GM19452 (cell line): Measurements from ENCODE around the gene TNFSF11.

ENCODE experiments used
- ATAC-seq: cut with Tn5 transposase; IDR thresholded peaks from one replicate; pipeline ENCODE4 v1.9.1; 2021; ENCODE audit not compliant: unreplicated experiment

The TNFSF11 gene

GRCh38 chr13:42607546-42607945, 33.6 kb downstream of the TNFSF11 start:
- ATAC-seq, result no peak

DNA sequence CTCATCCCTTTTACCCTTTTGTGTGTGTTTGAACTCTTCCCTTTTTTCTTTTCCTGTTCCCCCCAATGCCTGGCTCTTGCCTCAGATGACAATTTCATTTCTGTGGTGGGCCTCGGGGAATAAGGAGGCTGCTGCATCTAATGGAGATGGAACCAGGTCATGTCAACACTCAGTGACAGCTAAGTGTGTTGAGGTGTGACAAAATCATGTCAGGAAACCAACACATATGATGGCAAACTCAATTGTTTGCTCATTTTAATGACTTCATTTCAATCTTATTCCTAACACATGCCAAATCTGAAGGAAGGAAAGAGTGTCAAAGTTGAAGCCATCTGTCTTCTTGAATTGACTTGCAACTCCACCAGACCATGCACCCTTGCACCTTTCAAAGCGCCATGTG, 36.7 kb downstream of the TNFSF11 start:
- ATAC-seq, result no peak

GRCh38 chr13:42611086-42611779, 37.3 kb downstream of the TNFSF11 start:
- ATAC-seq, result no peak

GRCh38 chr13:42612021-42612765, 38.2 kb downstream of the TNFSF11 start:
- ATAC-seq, result no peak

DNA sequence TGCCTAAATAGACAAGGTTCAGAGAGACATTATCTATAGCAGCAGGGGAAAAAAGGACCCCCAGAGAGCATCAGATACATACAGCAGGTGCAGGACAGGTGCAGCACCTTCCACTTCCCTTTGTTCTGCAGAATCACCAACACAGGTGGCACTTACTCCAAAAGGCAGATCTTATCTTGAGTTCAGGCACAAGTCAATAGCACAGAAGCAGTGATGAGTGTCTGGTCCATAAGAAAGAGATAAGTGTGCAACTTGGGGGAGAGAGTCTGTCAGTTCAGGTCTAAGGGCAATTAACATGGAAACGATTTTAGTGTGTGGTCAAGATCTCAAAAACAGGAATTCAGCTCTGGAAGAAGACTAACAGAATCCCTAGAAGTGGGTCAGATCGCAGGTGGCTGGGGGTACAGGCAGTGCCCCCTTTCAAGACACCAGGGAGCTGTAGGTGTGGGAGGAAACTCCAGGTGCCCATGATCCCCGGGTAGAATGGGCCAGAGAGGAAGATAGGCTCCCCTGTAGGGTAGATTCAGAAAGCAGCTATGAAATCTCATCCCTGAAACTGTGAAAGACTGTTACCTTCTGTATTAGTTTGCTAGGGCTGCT, 40.6 kb downstream of the TNFSF11 start:
- no peak for ATAC-seq

DNA sequence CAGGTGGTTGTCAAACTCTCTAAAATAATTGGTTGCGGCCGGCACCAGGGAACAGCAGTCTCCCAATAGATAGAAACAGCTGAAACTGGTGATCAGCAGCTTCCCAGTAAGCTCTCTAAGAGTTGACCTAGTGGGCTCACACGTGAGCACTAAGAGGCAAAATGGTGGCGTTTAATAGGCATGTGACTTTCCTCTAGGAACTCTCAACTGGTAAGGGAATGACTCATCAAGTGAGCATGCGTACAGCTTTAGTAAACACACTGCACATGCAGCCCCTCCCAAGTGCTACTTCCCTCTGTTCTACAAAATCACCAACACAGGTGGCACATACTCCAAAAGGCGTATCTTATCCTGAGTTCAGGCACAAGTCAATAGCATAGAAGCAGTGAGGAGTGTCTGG, 41.7 kb downstream of the TNFSF11 start:
- no peak for ATAC-seq

DNA sequence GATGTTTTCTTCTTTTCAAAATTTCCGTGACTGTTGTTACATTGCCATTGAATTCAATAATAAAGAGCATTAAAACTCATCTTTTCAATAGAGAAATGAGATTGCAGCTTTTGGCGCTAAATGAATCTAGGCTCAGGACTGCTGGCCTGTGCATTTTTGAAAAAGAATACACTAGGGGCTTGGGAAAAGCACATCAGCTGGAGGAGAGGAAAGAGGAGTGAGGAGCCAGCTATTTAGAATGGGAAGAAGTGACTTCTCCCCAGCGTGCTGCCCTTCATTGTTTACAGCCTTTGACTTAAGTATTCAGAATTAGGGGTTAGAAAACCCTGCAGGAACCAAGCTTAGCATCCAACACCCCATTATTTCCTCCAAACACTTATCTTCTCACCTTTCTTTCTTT, 43.3 kb downstream of the TNFSF11 start:
- no peak for ATAC-seq

DNA sequence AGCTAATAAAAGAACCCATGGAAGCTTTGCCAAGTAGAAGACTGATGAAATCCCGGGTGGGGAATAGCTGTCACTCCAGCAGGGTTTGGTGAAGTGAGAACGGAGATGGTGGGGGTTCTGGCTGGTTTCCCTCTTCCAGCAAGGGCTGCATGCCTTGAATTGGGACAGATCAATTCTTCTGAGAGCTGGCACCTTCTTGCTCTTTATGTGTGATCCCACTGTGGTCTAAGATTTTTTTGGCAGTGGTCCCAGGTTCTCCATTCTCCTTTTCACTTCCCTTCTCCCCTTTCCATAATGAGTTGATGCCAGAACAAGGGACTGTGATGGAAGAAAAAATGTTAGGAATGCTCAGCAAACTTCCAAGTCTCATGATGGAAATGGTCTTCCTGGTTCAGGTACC, 50.0 kb downstream of the TNFSF11 start:
- no peak for ATAC-seq

DNA sequence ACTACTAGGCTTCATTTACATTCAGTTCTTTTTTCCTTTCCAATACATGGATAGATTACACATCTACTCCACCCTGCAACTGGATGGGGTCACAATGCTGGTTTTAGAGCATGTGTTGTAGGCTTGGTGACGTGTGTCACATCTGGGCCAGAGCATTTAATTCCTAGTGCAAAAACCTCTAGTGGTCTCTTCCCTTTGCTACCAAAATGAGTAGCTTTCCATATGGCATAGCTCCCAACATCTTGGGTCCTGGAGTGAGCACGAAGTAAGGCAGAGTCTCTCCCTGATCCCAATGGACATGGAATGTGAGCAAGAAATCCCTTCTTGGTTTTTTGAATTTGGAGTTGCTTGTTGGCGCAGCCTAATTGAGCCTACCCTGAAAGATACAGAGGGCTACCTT, 51.7 kb downstream of the TNFSF11 start:
- no peak for ATAC-seq

- no peak for ATAC-seq
Observed at GRCh38 chr13:42626176-42626860, 52.4 kb downstream of the TNFSF11 start.

DNA sequence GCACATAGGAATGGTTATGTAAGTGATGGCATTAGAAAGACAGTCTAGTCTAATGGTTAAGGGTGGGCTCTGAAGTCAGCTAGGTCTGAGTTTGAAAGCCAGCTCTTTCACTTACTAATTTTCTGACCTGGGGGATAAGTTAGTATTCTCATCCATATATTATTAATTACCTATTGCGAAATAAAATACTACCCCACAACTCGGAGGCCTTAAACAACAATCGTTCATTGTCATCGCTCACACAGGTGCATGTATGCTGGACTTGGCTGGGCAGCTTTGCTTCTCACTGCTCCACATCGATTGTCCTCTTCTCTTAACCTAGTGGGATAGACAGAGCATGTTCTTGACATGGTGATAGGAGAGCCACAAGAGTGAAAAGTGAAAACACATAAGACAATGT, 54.7 kb downstream of the TNFSF11 start:
- no peak for ATAC-seq

GRCh38 chr13:42631181-42631580, 57.2 kb downstream of the TNFSF11 start:
- ATAC-seq, result no peak

GRCh38 chr13:42633495-42633894, 59.5 kb downstream of the TNFSF11 start:
- ATAC-seq, result no peak

DNA sequence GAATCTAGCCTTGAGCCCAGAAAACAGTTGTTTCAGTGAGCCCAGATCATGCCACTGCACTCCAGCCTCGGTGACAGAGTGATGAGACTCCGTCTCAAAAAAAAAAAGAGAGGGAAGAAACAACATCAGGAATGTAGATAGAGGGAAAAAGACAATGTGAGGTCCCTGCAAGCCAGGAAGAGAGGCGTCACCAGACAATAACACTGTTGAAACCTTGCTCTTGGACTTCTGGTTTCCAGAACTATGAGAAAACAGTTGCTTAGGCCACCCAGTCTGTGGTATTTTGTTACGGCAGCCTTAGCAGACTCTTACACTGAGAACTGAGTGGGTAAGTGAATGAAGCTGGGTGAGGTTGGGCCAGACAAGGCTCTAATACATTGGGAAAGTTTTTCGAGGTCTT, 64.1 kb downstream of the TNFSF11 start:
- no peak for ATAC-seq

DNA sequence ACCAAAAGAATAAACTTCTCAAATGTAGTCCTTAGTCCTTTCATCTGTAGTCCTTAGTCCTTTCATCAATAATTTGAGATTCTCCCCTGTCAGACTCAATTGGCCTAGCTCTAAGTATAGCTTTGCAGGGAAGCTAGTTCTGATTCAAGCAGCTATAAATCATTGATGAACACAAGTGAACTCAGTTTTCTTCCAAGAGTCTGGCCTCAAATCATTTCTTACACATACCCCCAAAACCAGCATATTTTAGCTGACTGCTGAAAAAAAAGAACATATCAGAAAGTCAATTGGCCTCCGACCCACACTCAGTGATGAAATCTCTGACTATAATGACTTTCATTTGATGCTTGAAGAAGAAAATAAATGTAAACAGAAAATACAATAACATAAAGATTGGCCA, 64.9 kb downstream of the TNFSF11 start:
- ATAC-seq, result no peak

DNA sequence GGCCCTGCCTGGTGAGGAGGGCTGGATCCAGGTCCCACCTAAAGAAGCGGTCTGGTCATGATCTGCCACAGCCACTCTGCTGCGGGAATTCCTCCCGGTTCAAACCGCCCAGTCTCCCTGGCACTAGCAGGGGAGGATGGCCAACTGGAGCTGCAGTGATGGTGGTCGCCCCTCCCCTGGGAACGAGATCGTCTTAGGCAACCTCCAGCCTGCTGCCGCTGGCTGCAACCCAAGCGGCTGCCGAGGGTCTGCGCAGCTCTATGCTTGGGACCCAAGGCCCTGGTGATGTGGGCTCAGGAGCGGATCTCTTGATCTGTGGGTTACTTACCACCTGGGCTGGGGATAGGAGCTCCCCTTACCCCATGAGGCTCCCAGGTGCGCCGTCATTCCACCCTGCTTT, 69.1 kb downstream of the TNFSF11 start:
- no peak for ATAC-seq

DNA sequence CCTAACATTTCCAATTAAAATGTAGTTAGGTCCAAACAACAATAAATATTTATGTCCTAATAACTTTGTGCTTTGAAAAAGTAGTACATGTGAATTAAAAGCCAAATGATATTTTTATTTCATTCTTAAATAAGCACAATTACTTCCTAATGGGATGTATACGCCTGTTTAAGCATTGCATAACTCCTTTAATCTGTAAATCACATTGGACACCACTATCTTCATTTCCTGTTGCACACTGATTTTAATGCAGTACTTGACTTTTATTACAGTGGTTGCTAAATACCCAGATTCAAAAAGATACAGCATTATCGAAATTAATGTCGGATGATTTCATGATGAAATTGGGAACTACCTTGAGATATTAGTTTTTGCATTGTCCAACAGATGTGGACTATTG, 70.9 kb downstream of the TNFSF11 start:
- no peak for ATAC-seq

- no peak for ATAC-seq
Observed at GRCh38 chr13:42645717-42646116, 71.8 kb downstream of the TNFSF11 start.

DNA sequence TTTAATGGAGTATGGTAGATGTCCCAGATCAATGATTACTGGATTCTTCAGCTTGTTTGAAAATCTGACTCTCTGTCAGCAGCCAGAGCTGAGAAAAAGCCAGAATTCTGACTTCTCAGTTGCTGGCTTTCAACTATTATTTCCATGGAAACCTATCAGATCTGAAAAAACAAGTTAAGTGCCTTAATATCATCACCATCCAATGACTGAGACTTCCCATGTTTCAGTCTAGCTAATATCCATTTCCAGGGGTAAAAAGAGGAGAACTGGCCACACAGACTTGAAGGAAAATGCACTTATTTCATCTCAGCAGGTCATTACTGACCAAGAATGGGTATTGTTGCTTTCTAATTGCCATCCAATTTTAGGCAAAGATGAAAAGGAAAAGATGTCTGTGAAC, 75.2 kb downstream of the TNFSF11 start:
- no peak for ATAC-seq

- no peak for ATAC-seq
Observed at GRCh38 chr13:42649831-42650230, 75.9 kb downstream of the TNFSF11 start.

GRCh38 chr13:42650506-42650905, 76.6 kb downstream of the TNFSF11 start:
- no peak for ATAC-seq
